Heart left ventricle (tissue), 13 donors: ENCODE data around the gene WDR48.

Experiments
- POLR2A ChIP-seq, 2 donors: fragments of 450-650 bp; IDR thresholded peaks; one replicate each; pipeline ENCODE4 v1.6.1; 2017; ENCODE audit warnings: antibody characterized with exemption in 2 of 2, mild to moderate bottlenecking in 2 of 2, moderate library complexity in 2 of 2
- TF ChIP-seq, protein P1 (sequence below), 12 donors: fragments of 200-600 bp; sonication (generic) in 4 of 12; IDR thresholded peaks; one replicate each; pipeline versions ENCODE4 v1.5.0 to v1.8.0; 2018 to 2022; ENCODE audit warnings: antibody characterized with exemption in 12 of 12, mild to moderate bottlenecking in 5 of 12
- donor health status: ischemic (EF 13 %, LVEDD 7.1; RV severe dilation, severe dysfunction).
- donor health status: DM: no; HTN: yes; CAD: no.
- donor health status: DM: no; HTN: no; CAD: no.
- donor health status: ischemic (EF 25% LVEDD 6.9; RV normal size, moderate dysfunction).
- donor health status: ischemic (EF 25% LVEDD 5.7; RV mildly dilated, moderate dysfunction).
- donor health status: ischemic (EF 35%, LVEDD 5.7; RV mildly dilated, moderate dysfunction).
- donor health status: nonischemic (EF 11% LVEDD 7.7; RV severe dilation, severe dysfunction).
- donor health status: DM: yes; HTN: yes; CAD: no.
- donor health status: PGD.
- donor health status: ischemic (EF 29% LVEDD 5.4; RV normal size, mild dysfunction).
- donor health status: nonischemic (EF 23%, LVEDD 6.1; RV moderate dilation, normal function).

- TF ChIP-seq POLR2A (IDR thresholded peaks at IDR 0.05) = no peak
- TF ChIP-seq, protein P1, sequence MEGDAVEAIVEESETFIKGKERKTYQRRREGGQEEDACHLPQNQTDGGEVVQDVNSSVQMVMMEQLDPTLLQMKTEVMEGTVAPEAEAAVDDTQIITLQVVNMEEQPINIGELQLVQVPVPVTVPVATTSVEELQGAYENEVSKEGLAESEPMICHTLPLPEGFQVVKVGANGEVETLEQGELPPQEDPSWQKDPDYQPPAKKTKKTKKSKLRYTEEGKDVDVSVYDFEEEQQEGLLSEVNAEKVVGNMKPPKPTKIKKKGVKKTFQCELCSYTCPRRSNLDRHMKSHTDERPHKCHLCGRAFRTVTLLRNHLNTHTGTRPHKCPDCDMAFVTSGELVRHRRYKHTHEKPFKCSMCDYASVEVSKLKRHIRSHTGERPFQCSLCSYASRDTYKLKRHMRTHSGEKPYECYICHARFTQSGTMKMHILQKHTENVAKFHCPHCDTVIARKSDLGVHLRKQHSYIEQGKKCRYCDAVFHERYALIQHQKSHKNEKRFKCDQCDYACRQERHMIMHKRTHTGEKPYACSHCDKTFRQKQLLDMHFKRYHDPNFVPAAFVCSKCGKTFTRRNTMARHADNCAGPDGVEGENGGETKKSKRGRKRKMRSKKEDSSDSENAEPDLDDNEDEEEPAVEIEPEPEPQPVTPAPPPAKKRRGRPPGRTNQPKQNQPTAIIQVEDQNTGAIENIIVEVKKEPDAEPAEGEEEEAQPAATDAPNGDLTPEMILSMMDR (IDR thresholded peaks at IDR 0.05) = no peak
These were observed 78.2 kb downstream of the WDR48 start for GRCh38 chr3:39130026-39130425.
